ENCODE data around the gene PARM1.
"Not testable (repeated sequence)": the region's sequence is repeated elsewhere in the genome, so short reads cannot be mapped to it uniquely, and the experiment has no call there.

PARM1 gene

GRCh38 chr4:74971862-74972261 is 38.9 kb downstream of the PARM1 start:
- no peak for TF ChIP-seq JUND (IDR thresholded peaks at IDR 0.05; ENCODE audit: low read depth)
- in situ Hi-C loops (cut with HindIII; ENCODE audit: low pct_unique_long_range_greater_than_20kb, low sequenced_read_pairs) = no loop called here
- DNase-seq (ENCODE audit: low read depth in 1 of 2, low spot score in 1 of 2) = no peak

GRCh38 chr4:74975082-74975481 is 42.2 kb downstream of the PARM1 start:
- in situ Hi-C loops (cut with HindIII; ENCODE audit: low pct_unique_long_range_greater_than_20kb, low sequenced_read_pairs) = no loop called here
- TF ChIP-seq JUND (IDR thresholded peaks at IDR 0.05; ENCODE audit: low read depth) = no peak
- DNase-seq (ENCODE audit: low read depth in 1 of 2, low spot score in 1 of 2) = no peak

GRCh38 chr4:74975848-74976824 is 43.2 kb downstream of the PARM1 start:
- no peak for TF ChIP-seq JUND (IDR thresholded peaks at IDR 0.05; ENCODE audit: low read depth)
- no peak for DNase-seq (ENCODE audit: low read depth in 1 of 2, low spot score in 1 of 2)
- in situ Hi-C loops (cut with HindIII; ENCODE audit: low pct_unique_long_range_greater_than_20kb, low sequenced_read_pairs) = no loop called here

GRCh38 chr4:74982546-74983252 is 49.8 kb downstream of the PARM1 start:
- no peak for DNase-seq (ENCODE audit: low read depth in 1 of 2, low spot score in 1 of 2)
- in situ Hi-C loops (cut with HindIII; ENCODE audit: low pct_unique_long_range_greater_than_20kb, low sequenced_read_pairs) = no loop called here
- no peak for TF ChIP-seq JUND (IDR thresholded peaks at IDR 0.05; ENCODE audit: low read depth)

GRCh38 chr4:74983253-74983635 is 50.3 kb downstream of the PARM1 start:
- no peak for DNase-seq (ENCODE audit: low read depth in 1 of 2, low spot score in 1 of 2)
- in situ Hi-C loops (cut with HindIII; ENCODE audit: low pct_unique_long_range_greater_than_20kb, low sequenced_read_pairs) = no loop called here
- no peak for TF ChIP-seq JUND (IDR thresholded peaks at IDR 0.05; ENCODE audit: low read depth)

- no peak for TF ChIP-seq JUND (IDR thresholded peaks at IDR 0.05; ENCODE audit: low read depth)
- in situ Hi-C loops (cut with HindIII; ENCODE audit: low pct_unique_long_range_greater_than_20kb, low sequenced_read_pairs) = no loop called here
- DNase-seq (ENCODE audit: low read depth in 1 of 2, low spot score in 1 of 2) = no peak
These were observed 57.5 kb downstream of the PARM1 start for GRCh38 chr4:74990276-74990875.

- in situ Hi-C loops (cut with HindIII; ENCODE audit: low pct_unique_long_range_greater_than_20kb, low sequenced_read_pairs) = not testable (repeated sequence)
These were observed 61.5 kb downstream of the PARM1 start for GRCh38 chr4:74994436-74994835.

GRCh38 chr4:74996996-74997395 is 64.1 kb downstream of the PARM1 start:
- in situ Hi-C loops (cut with HindIII; ENCODE audit: low pct_unique_long_range_greater_than_20kb, low sequenced_read_pairs) = no loop called here

More at GRCh38 chr4:74994436-74994835, 61.5 kb downstream of the PARM1 start:
- not testable (repeated sequence) for DNase-seq (ENCODE audit: low read depth in 1 of 2, low spot score in 1 of 2)

GRCh38 chr4:74997948-74998729 is 65.2 kb downstream of the PARM1 start:
- in situ Hi-C loops (cut with HindIII; ENCODE audit: low pct_unique_long_range_greater_than_20kb, low sequenced_read_pairs) = no loop called here
- no peak for DNase-seq (ENCODE audit: low read depth in 1 of 2, low spot score in 1 of 2)

More at GRCh38 chr4:74996996-74997395, 64.1 kb downstream of the PARM1 start:
- DNase-seq (ENCODE audit: low read depth in 1 of 2, low spot score in 1 of 2) = no peak
- no peak for TF ChIP-seq JUND (IDR thresholded peaks at IDR 0.05; ENCODE audit: low read depth)

GRCh38 chr4:74999714-75000309 is 66.9 kb downstream of the PARM1 start:
- DNase-seq (ENCODE audit: low read depth in 1 of 2, low spot score in 1 of 2) = no peak
- in situ Hi-C loops (cut with HindIII; ENCODE audit: low pct_unique_long_range_greater_than_20kb, low sequenced_read_pairs) = no loop called here
- TF ChIP-seq JUND (IDR thresholded peaks at IDR 0.05; ENCODE audit: low read depth) = no peak

More at GRCh38 chr4:74997948-74998729, 65.2 kb downstream of the PARM1 start:
- TF ChIP-seq JUND (IDR thresholded peaks at IDR 0.05; ENCODE audit: low read depth) = no peak

GRCh38 chr4:75001871-75002270 is 69.0 kb downstream of the PARM1 start:
- TF ChIP-seq JUND (IDR thresholded peaks at IDR 0.05; ENCODE audit: low read depth) = no peak
- in situ Hi-C loops (cut with HindIII; ENCODE audit: low pct_unique_long_range_greater_than_20kb, low sequenced_read_pairs) = no loop called here
- no peak for DNase-seq (ENCODE audit: low read depth in 1 of 2, low spot score in 1 of 2)

GRCh38 chr4:75002381-75002780 is 69.5 kb downstream of the PARM1 start:
- in situ Hi-C loops (cut with HindIII; ENCODE audit: low pct_unique_long_range_greater_than_20kb, low sequenced_read_pairs) = no loop called here
- DNase-seq (ENCODE audit: low read depth in 1 of 2, low spot score in 1 of 2) = no peak

More at GRCh38 chr4:75002381-75002780, 69.5 kb downstream of the PARM1 start:
- no peak for TF ChIP-seq JUND (IDR thresholded peaks at IDR 0.05; ENCODE audit: low read depth)

Data from T47D (cell line).